ENCODE measurements around the gene ILKAP.

The ILKAP gene

GRCh38 chr2:238149841-238150572 lies 53.5 kb downstream of the ILKAP start:
- no peak for DNase-seq

GRCh38 chr2:238148981-238149380 lies 54.5 kb downstream of the ILKAP start:
- DNase-seq = no peak

- DNase-seq = no peak
Measured at GRCh38 chr2:238146884-238147544, 56.5 kb downstream of the ILKAP start.

GRCh38 chr2:238145851-238146250 lies 57.6 kb downstream of the ILKAP start:
- no peak for DNase-seq

- no peak for DNase-seq
Measured at GRCh38 chr2:238145046-238145445, 58.4 kb downstream of the ILKAP start.

GRCh38 chr2:238144262-238144661 lies 59.2 kb downstream of the ILKAP start:
- no peak for DNase-seq

- no peak for DNase-seq
Measured at GRCh38 chr2:238143239-238143951, 60.1 kb downstream of the ILKAP start.

DNA sequence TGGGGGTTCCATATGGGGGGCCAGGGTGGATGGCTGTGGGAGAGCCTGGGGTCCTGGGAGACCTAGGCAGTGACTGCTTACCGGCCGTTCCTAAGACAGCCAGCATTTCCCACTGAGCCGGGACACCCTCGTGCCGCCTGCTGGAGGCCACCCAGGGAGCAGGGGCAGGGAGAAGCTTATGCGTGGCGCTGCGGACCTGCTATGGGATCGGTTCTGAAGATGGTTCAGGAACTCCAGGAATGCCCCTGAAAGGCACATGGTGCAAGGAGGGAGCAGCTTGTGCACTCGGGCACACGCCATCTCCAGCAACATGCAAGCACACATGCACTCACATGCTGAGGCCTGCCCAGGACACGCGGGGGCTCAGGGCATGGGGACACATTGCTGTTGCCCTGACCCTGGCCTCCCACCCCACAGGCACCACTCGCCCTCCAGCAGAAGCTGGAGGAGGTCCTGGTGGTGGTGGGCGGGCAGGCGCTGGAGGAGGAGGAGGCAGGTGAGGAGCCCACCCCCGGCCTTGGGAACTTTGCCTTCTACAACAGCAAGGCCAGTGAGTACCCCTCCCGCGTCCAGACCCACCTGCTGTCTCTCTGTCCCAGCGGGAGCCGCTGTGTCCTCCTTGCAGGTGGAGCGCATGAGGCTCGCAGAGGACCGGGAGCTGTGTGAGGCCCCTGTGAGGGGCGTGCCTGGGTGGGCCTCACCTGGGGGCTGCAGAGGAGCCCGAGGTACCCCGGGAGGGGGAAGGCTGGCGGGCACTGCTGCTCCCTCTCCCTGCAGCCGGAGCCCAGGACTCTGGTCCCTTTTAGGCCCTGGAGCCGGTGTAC lies 60.9 kb downstream of the ILKAP start:
- DNase-seq = no peak

- peak; percentile 14 for DNase-seq
Measured at GRCh38 chr2:238141541-238142318, 61.8 kb downstream of the ILKAP start.

DNA sequence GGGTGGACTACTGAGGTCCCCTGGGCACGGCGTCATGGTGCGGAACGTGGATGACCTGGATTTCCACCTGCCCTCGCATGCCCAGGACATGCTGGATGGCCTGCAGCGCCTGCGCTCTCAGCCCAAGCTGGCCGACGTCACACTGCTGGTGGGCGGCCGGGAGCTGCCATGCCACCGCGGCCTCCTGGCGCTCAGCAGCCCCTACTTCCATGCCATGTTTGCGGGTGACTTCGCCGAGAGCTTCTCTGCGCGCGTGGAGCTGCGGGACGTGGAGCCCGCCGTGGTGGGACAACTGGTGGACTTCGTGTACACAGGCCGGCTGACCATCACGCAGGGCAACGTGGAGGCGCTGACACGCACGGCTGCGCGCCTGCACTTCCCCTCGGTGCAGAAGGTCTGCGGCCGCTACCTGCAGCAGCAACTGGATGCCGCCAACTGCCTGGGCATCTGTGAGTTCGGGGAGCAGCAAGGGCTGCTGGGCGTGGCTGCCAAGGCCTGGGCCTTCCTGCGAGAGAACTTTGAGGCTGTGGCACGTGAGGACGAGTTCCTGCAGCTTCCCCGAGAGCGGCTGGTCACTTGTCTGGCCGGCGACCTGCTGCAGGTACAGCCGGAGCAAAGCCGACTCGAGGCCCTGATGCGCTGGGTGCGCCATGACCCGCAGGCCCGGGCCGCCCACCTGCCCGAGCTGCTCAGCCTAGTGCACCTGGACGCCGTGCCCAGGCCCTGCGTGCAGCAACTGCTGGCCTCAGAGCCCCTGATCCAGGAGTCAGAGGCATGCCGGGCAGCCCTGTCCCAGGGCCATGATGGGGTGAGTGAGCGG lies 62.6 kb downstream of the ILKAP start:
- no peak for DNase-seq

DNA sequence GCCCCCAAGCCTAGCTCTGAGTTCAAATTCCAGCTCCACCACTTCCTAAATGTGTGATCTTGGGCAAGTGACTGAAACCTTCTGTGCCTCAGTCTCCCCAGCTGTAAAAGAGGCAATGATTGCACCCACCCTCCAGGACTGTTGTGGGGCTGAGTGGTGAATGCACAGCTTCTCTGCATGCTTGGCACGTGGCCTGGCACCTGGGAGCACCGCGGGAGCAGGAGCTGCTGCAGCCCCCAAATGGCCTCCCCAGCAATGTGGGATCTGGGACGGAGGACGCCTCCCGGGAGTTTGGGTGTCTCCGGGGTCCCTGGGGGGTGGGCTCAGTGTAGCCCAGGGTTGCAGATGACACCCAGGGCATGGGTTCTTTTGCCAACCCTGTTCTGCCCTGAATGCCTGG lies 63.5 kb downstream of the ILKAP start:
- no peak for DNase-seq

DNA sequence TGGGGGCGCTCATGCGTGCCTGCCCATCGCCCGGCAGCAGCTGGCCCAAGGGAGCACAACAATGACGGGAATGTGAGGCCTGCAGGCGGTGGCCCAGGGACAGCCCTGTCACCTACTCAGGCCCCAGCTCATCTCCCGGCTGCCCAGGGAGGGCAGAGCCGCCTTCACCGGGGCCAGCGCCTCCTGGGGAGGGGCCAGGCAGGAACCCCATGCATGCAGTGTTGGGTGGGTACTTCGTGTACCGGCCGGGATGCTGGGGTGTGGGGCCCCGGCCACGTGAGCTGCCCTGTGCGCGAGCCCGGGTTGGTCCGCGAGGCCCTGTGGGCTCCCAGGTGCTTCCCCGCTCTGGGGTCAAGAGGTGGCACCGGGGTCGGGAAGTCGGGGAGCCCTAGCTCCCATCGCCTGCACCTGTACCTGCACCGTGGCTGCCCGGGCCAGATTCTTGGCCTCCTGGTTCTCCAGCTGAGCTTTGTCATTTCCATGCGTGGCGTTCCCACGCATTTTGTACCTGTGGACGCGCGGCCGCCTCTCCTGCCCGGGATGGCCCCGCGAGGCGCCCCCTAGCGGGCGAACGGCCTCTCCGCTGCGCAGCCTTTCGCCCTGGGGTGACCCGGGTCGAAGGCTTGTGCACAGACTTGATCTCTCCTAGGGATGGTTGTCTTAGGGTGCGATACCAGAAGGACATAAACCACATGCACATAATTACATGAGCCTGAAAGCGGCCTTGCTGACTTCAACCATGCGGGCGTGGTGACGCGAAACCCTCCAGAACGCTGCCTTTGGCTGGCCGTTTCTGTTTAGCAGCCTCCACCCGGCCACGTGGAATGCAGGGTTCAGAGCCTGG lies 64.1 kb downstream of the ILKAP start:
- peak; percentile 40 for DNase-seq

- no peak for DNase-seq
Measured at GRCh38 chr2:238138331-238139195, 64.9 kb downstream of the ILKAP start, which contains the start of gene KLHL30. KLHL30 (plus strand) TSS chr2:238138668; CDS start chr2:238140755, 2,087 bp downstream.

DNA sequence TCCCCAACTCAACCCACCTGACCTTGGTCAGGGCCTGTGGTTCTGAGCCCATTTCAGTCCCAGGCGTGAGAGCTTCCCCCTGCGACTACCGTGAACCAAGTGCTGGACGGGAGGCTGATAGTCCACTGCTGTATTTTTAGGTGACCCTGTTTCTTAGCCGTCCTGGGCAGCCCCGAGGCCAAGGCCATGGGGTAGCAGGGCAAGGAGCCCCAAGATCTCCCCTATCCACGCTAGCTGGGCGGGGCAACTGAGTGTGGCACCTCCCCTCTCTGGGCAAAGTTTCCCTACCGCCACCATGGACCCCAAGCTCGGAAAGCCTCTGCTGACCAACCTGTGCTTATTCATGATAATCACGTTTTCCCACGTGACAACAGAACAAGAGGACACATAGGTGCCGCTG lies 65.6 kb downstream of the ILKAP start:
- no peak for DNase-seq

GRCh38 chr2:238136820-238137537 lies 66.5 kb downstream of the ILKAP start:
- no peak for DNase-seq

GRCh38 chr2:238135601-238136150 lies 67.8 kb downstream of the ILKAP start:
- no peak for DNase-seq

GRCh38 chr2:238134393-238134785 lies 69.1 kb downstream of the ILKAP start:
- no peak for DNase-seq

Measured in CD4-positive, alpha-beta T cell treated with Interleukin-6 for 4 hours (primary cell).